Measurements from ENCODE around the gene LILRA5.

DNA sequence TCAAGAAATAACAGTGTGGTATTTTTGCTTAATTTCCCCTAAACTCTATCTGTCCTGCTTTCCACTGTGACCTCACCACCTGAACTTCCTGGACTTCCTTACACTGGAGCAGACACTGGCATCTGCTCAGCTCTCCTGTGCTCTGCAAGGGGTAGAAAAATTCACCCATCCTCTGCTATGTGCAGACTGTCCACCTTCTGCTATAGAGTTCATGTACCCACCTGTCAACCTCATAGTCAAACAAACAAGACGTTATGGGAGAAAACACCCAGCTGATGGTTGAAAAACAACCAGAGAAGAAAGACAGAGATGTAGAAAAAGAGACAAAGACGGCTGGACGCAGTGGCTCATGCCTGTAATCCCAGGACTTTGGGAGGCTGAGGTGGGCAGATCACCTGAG, 39.6 kb upstream of the LILRA5 start:
- TF ChIP-seq, protein P1, sequence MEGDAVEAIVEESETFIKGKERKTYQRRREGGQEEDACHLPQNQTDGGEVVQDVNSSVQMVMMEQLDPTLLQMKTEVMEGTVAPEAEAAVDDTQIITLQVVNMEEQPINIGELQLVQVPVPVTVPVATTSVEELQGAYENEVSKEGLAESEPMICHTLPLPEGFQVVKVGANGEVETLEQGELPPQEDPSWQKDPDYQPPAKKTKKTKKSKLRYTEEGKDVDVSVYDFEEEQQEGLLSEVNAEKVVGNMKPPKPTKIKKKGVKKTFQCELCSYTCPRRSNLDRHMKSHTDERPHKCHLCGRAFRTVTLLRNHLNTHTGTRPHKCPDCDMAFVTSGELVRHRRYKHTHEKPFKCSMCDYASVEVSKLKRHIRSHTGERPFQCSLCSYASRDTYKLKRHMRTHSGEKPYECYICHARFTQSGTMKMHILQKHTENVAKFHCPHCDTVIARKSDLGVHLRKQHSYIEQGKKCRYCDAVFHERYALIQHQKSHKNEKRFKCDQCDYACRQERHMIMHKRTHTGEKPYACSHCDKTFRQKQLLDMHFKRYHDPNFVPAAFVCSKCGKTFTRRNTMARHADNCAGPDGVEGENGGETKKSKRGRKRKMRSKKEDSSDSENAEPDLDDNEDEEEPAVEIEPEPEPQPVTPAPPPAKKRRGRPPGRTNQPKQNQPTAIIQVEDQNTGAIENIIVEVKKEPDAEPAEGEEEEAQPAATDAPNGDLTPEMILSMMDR (IDR thresholded peaks at IDR 0.05) = no peak
- no peak for TF ChIP-seq POLR2A (IDR thresholded peaks at IDR 0.05)
